Measurements from ENCODE around the gene CALCOCO2. TPM values are rescaled to one million over a fixed set of nuclear protein-coding genes. Genes with fewer than 3 reads are reported as not detected.
"Not testable (repeated sequence)": the region's sequence is repeated elsewhere in the genome, so short reads cannot be mapped to it uniquely, and the experiment has no call there.

The CALCOCO2 gene
- total RNA-seq, 2 experiments from 2014 or later, result 152 to 167 TPM

- peaks cover 18% of the 10 kb centered on the region for H3K27me3 Mint-ChIP-seq (ENCODE audit: low read depth)
- no peak overlapping the region for H3K4me3 Mint-ChIP-seq
- ChIA-PET CTCF (interaction anchor here (0.7 to 18.1 kb wide), 26 partner anchors 9 to 231 kb away, joined by 3 to 756 read pairs (median 4); partner anchors contain the start of genes HOXB13 and TTLL6), POLR2A (interaction anchor here (0.6 kb wide), 1 partner anchor 74 kb away, joined by 3 read pairs; no protein-coding TSS in a partner anchor)
- no peaks in the 10 kb centered on the region for H3K4me1 Mint-ChIP-seq (ENCODE audit: low read depth)
- no peaks in the 10 kb centered on the region for H3K9me3 Mint-ChIP-seq (ENCODE audit: insufficient read depth)
- no peaks in the 10 kb centered on the region for H3K36me3 Mint-ChIP-seq (ENCODE audit: low read depth)
- no peak overlapping the region for H3K27ac Mint-ChIP-seq
- ATAC-seq (peak; percentile 94), DNase-seq (peak; percentile 78)
Observed at GRCh38 chr17:48804936-48805411, 25.9 kb upstream of the CALCOCO2 start.

GRCh38 chr17:48809182-48809581 lies 21.7 kb upstream of the CALCOCO2 start:
- POLR2A ChIA-PET, result no interaction called here
- H3K27ac Mint-ChIP-seq, result no peak overlapping the region
- H3K27me3 Mint-ChIP-seq (ENCODE audit: low read depth), result peaks cover 20% of the 10 kb centered on the region
- H3K36me3 Mint-ChIP-seq (ENCODE audit: low read depth), result no peaks in the 10 kb centered on the region
- ATAC-seq (no peak), DNase-seq (no peak)
- CTCF ChIA-PET, result interaction anchor here (1.4 to 18.1 kb wide), 2 partner anchors 65 to 130 kb away, joined by 4 to 756 read pairs; no protein-coding TSS in a partner anchor
- H3K4me1 Mint-ChIP-seq (ENCODE audit: low read depth), result no peaks in the 10 kb centered on the region
- no peak overlapping the region for H3K4me3 Mint-ChIP-seq
- no peaks in the 10 kb centered on the region for H3K9me3 Mint-ChIP-seq (ENCODE audit: insufficient read depth)

GRCh38 chr17:48812001-48812400 lies 18.8 kb upstream of the CALCOCO2 start:
- ATAC-seq (no peak), DNase-seq (no peak)
- Mint-ChIP-seq H3K4me1 (ENCODE audit: low read depth) (peaks cover 14% of the 10 kb centered on the region), H3K27ac (no peak overlapping the region), H3K9me3 (ENCODE audit: insufficient read depth) (no peaks in the 10 kb centered on the region), H3K27me3 (ENCODE audit: low read depth) (peaks cover 39% of the 10 kb centered on the region), H3K4me3 (no peak overlapping the region), H3K36me3 (ENCODE audit: low read depth) (no peaks in the 10 kb centered on the region)
- ChIA-PET POLR2A (no interaction called here), CTCF (interaction anchor here (0.8 to 18.1 kb wide), 12 partner anchors 21 to 223 kb away, joined by 3 to 756 read pairs (median 5); no protein-coding TSS in a partner anchor)

- CTCF ChIA-PET, result interaction anchor here (0.7 to 18.1 kb wide), 11 partner anchors 9 to 218 kb away, joined by 3 to 756 read pairs (median 8); partner anchors contain the start of gene ATP5MC1
- no peaks in the 10 kb centered on the region for H3K36me3 Mint-ChIP-seq (ENCODE audit: low read depth)
- H3K9me3 Mint-ChIP-seq (ENCODE audit: insufficient read depth), result no peaks in the 10 kb centered on the region
- ATAC-seq (no peak), DNase-seq (peak; percentile 67)
- H3K4me1 Mint-ChIP-seq (ENCODE audit: low read depth), result peaks cover 19% of the 10 kb centered on the region
- no peak overlapping the region for H3K27ac Mint-ChIP-seq
- POLR2A ChIA-PET, result no interaction called here
- H3K27me3 Mint-ChIP-seq (ENCODE audit: low read depth), result peaks cover 55% of the 10 kb centered on the region
- H3K4me3 Mint-ChIP-seq, result no peak overlapping the region
Observed at GRCh38 chr17:48814504-48814903, 16.3 kb upstream of the CALCOCO2 start.

- Mint-ChIP-seq H3K27ac (no peak overlapping the region), H3K4me3 (no peak overlapping the region), H3K4me1 (ENCODE audit: low read depth) (peaks cover 19% of the 10 kb centered on the region), H3K27me3 (ENCODE audit: low read depth) (peaks cover 52% of the 10 kb centered on the region), H3K36me3 (ENCODE audit: low read depth) (no peaks in the 10 kb centered on the region), H3K9me3 (ENCODE audit: insufficient read depth) (no peaks in the 10 kb centered on the region)
- ChIA-PET POLR2A (no interaction called here), CTCF (interaction anchor here (0.7 to 18.1 kb wide), 16 partner anchors 11 to 218 kb away, joined by 3 to 756 read pairs (median 8); partner anchors contain the start of genes ATP5MC1, CALCOCO2 and PRAC2)
- ATAC-seq (no peak), DNase-seq (no peak)
Observed at GRCh38 chr17:48815311-48815710, 15.5 kb upstream of the CALCOCO2 start.

- CTCF ChIA-PET, result interaction anchor here (1.1 to 18.1 kb wide), 10 partner anchors 12 to 220 kb away, joined by 3 to 756 read pairs (median 8); partner anchors contain the start of gene CALCOCO2
- peaks cover 52% of the 10 kb centered on the region for H3K27me3 Mint-ChIP-seq (ENCODE audit: low read depth)
- peaks cover 19% of the 10 kb centered on the region for H3K4me1 Mint-ChIP-seq (ENCODE audit: low read depth)
- no peaks in the 10 kb centered on the region for H3K9me3 Mint-ChIP-seq (ENCODE audit: insufficient read depth)
- peak overlapping the region; percentile 75 for H3K4me3 Mint-ChIP-seq
- ATAC-seq, result no peak
- DNase-seq, result no peak
- H3K27ac Mint-ChIP-seq, result no peak overlapping the region
- POLR2A ChIA-PET, result interaction anchor here (1.6 kb wide), 1 partner anchor 19 kb away, joined by 4 read pairs; no protein-coding TSS in a partner anchor
- no peaks in the 10 kb centered on the region for H3K36me3 Mint-ChIP-seq (ENCODE audit: low read depth)
Observed at GRCh38 chr17:48816438-48816773, 14.4 kb upstream of the CALCOCO2 start.

GRCh38 chr17:48816774-48817590 lies 13.9 kb upstream of the CALCOCO2 start, which contains the start of gene TTLL6:
Gene TTLL6, minus strand, starts transcription at chr17:48817229. Its CDS starts 157 bp downstream, at chr17:48817072.
- H3K36me3 Mint-ChIP-seq (ENCODE audit: low read depth), result no peaks in the 10 kb centered on the region
- peak; percentile 88 for DNase-seq
- peak within 1 kb of the TSS; percentile 52 for H3K27ac Mint-ChIP-seq
- H3K27me3 Mint-ChIP-seq (ENCODE audit: low read depth), result peaks cover 52% of the 10 kb centered on the region
- ChIA-PET CTCF (interaction anchor here (1.3 to 18.1 kb wide), 7 partner anchors 13 to 219 kb away, joined by 3 to 756 read pairs (median 8); no protein-coding TSS in a partner anchor), POLR2A (interaction anchor here (1.6 kb wide), 1 partner anchor 18 kb away, joined by 4 read pairs; no protein-coding TSS in a partner anchor)
- no peaks in the 10 kb centered on the region for H3K9me3 Mint-ChIP-seq (ENCODE audit: insufficient read depth)
- peaks cover 19% of the 10 kb centered on the region for H3K4me1 Mint-ChIP-seq (ENCODE audit: low read depth)
- ATAC-seq, result peak; percentile 98
- peak within 1 kb of the TSS; percentile 75 for H3K4me3 Mint-ChIP-seq

- POLR2A ChIA-PET, result interaction anchor here (0.6 to 0.7 kb wide), 2 partner anchors 12 to 149 kb away, joined by 3 read pairs; no protein-coding TSS in a partner anchor
- Mint-ChIP-seq H3K4me1 (ENCODE audit: low read depth) (peaks cover 19% of the 10 kb centered on the region), H3K9me3 (ENCODE audit: insufficient read depth) (no peaks in the 10 kb centered on the region), H3K4me3 (no peak overlapping the region), H3K27me3 (ENCODE audit: low read depth) (peaks cover 52% of the 10 kb centered on the region), H3K36me3 (ENCODE audit: low read depth) (no peaks in the 10 kb centered on the region), H3K27ac (no peak overlapping the region)
- DNase-seq, result no peak
- CTCF ChIA-PET, result interaction anchor here (1.6 to 18.1 kb wide), 2 partner anchors 56 to 214 kb away, joined by 5 to 756 read pairs; no protein-coding TSS in a partner anchor
- no peak for ATAC-seq
Observed at GRCh38 chr17:48818361-48818841, 12.4 kb upstream of the CALCOCO2 start.

GRCh38 chr17:48819466-48819865 lies 11.4 kb upstream of the CALCOCO2 start:
- POLR2A ChIA-PET, result no interaction called here
- ATAC-seq (no peak), DNase-seq (no peak)
- Mint-ChIP-seq H3K27me3 (ENCODE audit: low read depth) (peaks cover 49% of the 10 kb centered on the region), H3K27ac (no peak overlapping the region), H3K9me3 (ENCODE audit: insufficient read depth) (no peaks in the 10 kb centered on the region), H3K4me1 (ENCODE audit: low read depth) (peaks cover 18% of the 10 kb centered on the region), H3K4me3 (no peak overlapping the region), H3K36me3 (ENCODE audit: low read depth) (no peaks in the 10 kb centered on the region)
- CTCF ChIA-PET, result interaction anchor here (18.1 kb wide), 1 partner anchor 55 kb away, joined by 756 read pairs; no protein-coding TSS in a partner anchor

GRCh38 chr17:48820936-48821335 lies 9.9 kb upstream of the CALCOCO2 start:
- DNase-seq; H3K9me3 Mint-ChIP-seq (ENCODE audit: insufficient read depth); ATAC-seq; H3K4me3 Mint-ChIP-seq; H3K27ac Mint-ChIP-seq; H3K36me3 Mint-ChIP-seq (ENCODE audit: low read depth): not testable (repeated sequence)
- peaks cover 36% of the 10 kb centered on the region for H3K27me3 Mint-ChIP-seq (ENCODE audit: low read depth)
- H3K4me1 Mint-ChIP-seq (ENCODE audit: low read depth), result peaks cover 14% of the 10 kb centered on the region
- POLR2A ChIA-PET, result interaction anchor here (0.6 kb wide), 1 partner anchor 72 kb away, joined by 4 read pairs; no protein-coding TSS in a partner anchor
- CTCF ChIA-PET, result interaction anchor here (0.7 to 2.6 kb wide), 3 partner anchors 31 to 64 kb away, joined by 3 to 9 read pairs (median 4); no protein-coding TSS in a partner anchor
